Measurements from ENCODE around the gene TMEM244.

Gene TMEM244

GRCh38 chr6:129857838-129858237 is 3.3 kb downstream of the TMEM244 start:
- no peak overlapping the region for H3K4me3 ChIP-seq (replicated peaks; ENCODE audit: low read depth, low read length)
- TF ChIP-seq CTCF (IDR thresholded peaks at IDR 0.05; ENCODE audit: low read depth, low read length, missing control alignments): no peak
- DNase-seq (ENCODE audit: extremely low read depth, low read depth): no peak

GRCh38 chr6:129853996-129854711 is 7.0 kb downstream of the TMEM244 start:
- TF ChIP-seq CTCF (IDR thresholded peaks at IDR 0.05; ENCODE audit: low read depth, low read length, missing control alignments): no peak
- no peak for DNase-seq (ENCODE audit: extremely low read depth, low read depth)
- H3K4me3 ChIP-seq (replicated peaks; ENCODE audit: low read depth, low read length): no peak overlapping the region

GRCh38 chr6:129852257-129852858 is 8.8 kb downstream of the TMEM244 start:
- TF ChIP-seq CTCF (IDR thresholded peaks at IDR 0.05; ENCODE audit: low read depth, low read length, missing control alignments): no peak
- no peak overlapping the region for H3K4me3 ChIP-seq (replicated peaks; ENCODE audit: low read depth, low read length)
- no peak for DNase-seq (ENCODE audit: extremely low read depth, low read depth)

GRCh38 chr6:129849456-129849855 is 11.7 kb downstream of the TMEM244 start:
- no peak for DNase-seq (ENCODE audit: extremely low read depth, low read depth)
- no peak overlapping the region for H3K4me3 ChIP-seq (replicated peaks; ENCODE audit: low read depth, low read length)
- TF ChIP-seq CTCF (IDR thresholded peaks at IDR 0.05; ENCODE audit: low read depth, low read length, missing control alignments): no peak

- no peak for TF ChIP-seq CTCF (IDR thresholded peaks at IDR 0.05; ENCODE audit: low read depth, low read length, missing control alignments)
- no peak overlapping the region for H3K4me3 ChIP-seq (replicated peaks; ENCODE audit: low read depth, low read length)
- no peak for DNase-seq (ENCODE audit: extremely low read depth, low read depth)
Measured at GRCh38 chr6:129846761-129847160, 14.4 kb downstream of the TMEM244 start.

- H3K4me3 ChIP-seq (replicated peaks; ENCODE audit: low read depth, low read length): no peak overlapping the region
- no peak for DNase-seq (ENCODE audit: extremely low read depth, low read depth)
- no peak for TF ChIP-seq CTCF (IDR thresholded peaks at IDR 0.05; ENCODE audit: low read depth, low read length, missing control alignments)
Measured at GRCh38 chr6:129845696-129846095, 15.4 kb downstream of the TMEM244 start.
